Skeletal muscle cell (primary cell): ENCODE data around the gene VRK1.
"Not testable (repeated sequence)": the region's sequence is repeated elsewhere in the genome, so short reads cannot be mapped to it uniquely, and the experiment has no call there.

Source experiments
- DNase-seq: peaks from one replicate; pipeline ENCODE4 v3.0.0-alpha.2; 2010; ENCODE audit warnings: low read depth
- H3K4me3 ChIP-seq: 2 replicates; pipeline ENCODE4 v1.5.1; 2011; ENCODE audit warnings: low read depth, mild to moderate bottlenecking, control low read depth, low read length, moderate library complexity

VRK1 gene

GRCh38 chr14:96861568-96862310 lies 64.6 kb downstream of the VRK1 start:
- no peak overlapping the region for H3K4me3 ChIP-seq

DNA sequence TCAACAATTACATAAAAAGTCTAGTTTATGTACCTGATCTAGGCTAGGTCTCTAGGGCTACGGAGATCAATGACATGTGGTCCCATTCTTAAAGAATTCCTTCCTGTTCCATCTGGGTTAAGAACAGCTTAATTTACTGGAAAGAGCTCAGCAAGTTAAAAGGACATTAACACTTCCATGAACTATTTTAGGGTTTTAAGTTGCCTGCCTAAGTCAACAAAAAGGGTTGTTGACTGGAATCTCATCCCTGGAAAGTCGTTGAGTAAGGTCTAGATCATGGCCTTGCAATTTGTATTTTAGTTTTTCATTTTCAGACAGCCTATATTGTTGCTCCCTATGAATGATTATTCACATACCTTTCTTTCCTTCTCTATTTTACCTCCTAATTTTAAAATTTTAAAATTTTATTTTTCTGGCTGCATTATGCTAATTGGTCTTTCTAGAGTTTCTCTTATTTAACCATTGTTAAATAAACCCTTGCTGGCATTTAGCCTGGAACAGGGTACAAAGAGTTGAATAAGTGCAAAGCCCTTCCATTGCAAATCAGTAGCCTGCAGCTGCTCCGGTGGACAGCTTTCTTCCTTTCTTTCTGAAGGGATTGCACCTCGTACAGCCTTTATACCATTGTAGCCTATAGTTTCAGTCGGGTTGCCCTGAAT lies 66.3 kb downstream of the VRK1 start:
- no peak for DNase-seq
- H3K4me3 ChIP-seq: no peak overlapping the region

More at GRCh38 chr14:96861568-96862310, 64.6 kb downstream of the VRK1 start:
- no peak for DNase-seq

- no peak overlapping the region for H3K4me3 ChIP-seq
- no peak for DNase-seq
Measured at GRCh38 chr14:96863986-96864330, 66.8 kb downstream of the VRK1 start.

GRCh38 chr14:96867634-96868033 lies 70.5 kb downstream of the VRK1 start:
- DNase-seq: no peak

GRCh38 chr14:96874127-96874526 lies 76.9 kb downstream of the VRK1 start:
- no peak for DNase-seq
- no peak overlapping the region for H3K4me3 ChIP-seq

More at GRCh38 chr14:96867634-96868033, 70.5 kb downstream of the VRK1 start:
- H3K4me3 ChIP-seq: no peak overlapping the region

GRCh38 chr14:96876747-96877146 lies 79.6 kb downstream of the VRK1 start:
- no peak for DNase-seq

GRCh38 chr14:96881713-96882112 lies 84.5 kb downstream of the VRK1 start:
- H3K4me3 ChIP-seq: no peak overlapping the region
- no peak for DNase-seq

More at GRCh38 chr14:96876747-96877146, 79.6 kb downstream of the VRK1 start:
- H3K4me3 ChIP-seq: no peak overlapping the region

DNA sequence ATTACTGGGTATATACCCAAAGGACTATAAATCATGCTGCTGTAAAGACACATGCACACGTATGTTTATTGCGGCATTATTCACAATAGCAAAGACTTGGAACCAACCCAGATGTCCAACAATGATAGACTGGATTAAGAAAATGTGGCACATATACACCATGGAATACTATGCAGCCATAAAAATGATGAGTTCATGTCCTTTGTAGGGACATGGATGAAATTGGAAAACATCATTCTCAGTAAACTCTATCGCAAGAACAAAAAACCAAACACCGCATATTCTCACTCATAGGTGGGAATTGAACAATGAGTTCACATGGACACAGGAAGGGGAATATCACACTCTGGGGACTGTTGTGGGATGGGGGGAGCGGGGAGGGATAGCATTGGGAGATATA lies 86.8 kb downstream of the VRK1 start:
- DNase-seq, H3K4me3 ChIP-seq: not testable (repeated sequence)

DNA sequence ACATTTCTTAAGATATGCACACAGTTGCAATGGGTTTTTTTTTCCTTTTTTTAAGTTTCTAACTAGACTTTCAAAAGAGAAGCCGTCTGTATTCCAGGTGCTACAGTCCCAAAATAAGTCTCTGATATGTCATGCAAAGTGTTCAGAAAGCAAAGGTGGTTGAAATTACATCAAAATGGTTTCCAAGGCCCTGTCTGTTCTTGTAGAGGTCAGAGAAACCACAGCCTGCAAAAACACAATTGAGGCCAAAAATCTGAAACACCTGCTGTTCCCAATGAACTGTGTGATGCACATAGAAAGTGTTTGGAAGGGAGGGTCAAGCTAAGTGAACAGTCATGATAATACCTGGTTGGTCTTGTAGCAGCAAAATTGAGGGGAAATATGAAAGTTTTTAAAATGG lies 91.0 kb downstream of the VRK1 start:
- no peak for DNase-seq
- no peak overlapping the region for H3K4me3 ChIP-seq

GRCh38 chr14:96888593-96888992 lies 91.4 kb downstream of the VRK1 start:
- no peak for DNase-seq

DNA sequence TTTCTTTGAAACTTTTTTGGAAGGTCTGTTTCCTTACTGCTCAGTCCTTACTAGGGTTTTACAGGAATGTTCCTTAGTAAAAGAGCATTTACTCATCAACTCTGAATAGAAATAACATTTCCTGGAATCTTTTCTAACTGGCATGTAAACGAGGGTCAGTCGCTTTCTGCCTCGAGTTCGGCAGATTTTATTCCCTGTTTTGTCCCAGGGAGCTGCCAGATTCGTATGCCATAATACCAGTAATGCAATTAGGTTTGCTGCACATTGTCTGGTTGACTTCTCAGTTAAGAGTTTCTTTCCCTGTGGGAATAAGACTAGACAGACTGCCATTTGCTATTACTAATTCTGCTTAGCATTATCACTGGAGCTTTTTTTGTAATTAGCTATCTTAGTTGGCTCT lies 91.9 kb downstream of the VRK1 start:
- DNase-seq: no peak
- H3K4me3 ChIP-seq: no peak overlapping the region

More at GRCh38 chr14:96888593-96888992, 91.4 kb downstream of the VRK1 start:
- no peak overlapping the region for H3K4me3 ChIP-seq

GRCh38 chr14:96893966-96894622 lies 96.9 kb downstream of the VRK1 start:
- H3K4me3 ChIP-seq: no peak overlapping the region
- no peak for DNase-seq

GRCh38 chr14:96894966-96895365 lies 97.8 kb downstream of the VRK1 start:
- DNase-seq: no peak
- H3K4me3 ChIP-seq: no peak overlapping the region

- no peak for DNase-seq
- H3K4me3 ChIP-seq: no peak overlapping the region
Measured at GRCh38 chr14:96895658-96896271, 98.6 kb downstream of the VRK1 start.

GRCh38 chr14:96897184-96897583 lies 100.0 kb downstream of the VRK1 start:
- H3K4me3 ChIP-seq: no peak overlapping the region
- no peak for DNase-seq

DNA sequence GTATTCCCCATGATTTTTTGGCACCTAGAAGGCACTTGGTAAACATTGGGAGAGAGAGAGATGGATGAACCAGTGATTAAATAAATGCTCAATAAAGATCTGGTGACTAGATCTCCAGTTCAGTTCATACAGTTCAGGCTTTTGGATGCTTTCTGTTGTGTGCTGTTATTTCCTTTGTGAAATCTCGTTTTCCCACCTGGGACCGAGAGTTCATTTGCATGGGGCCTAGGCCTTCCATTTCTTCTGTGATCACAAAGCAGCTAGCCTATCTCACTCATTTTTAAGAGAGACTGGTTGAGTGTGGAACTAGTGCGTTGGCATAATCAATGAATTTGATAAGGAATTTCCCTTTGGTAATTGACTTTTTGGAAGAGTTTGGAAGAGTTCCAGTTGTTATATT lies 104.0 kb downstream of the VRK1 start:
- no peak overlapping the region for H3K4me3 ChIP-seq
- no peak for DNase-seq

- no peak overlapping the region for H3K4me3 ChIP-seq
- no peak for DNase-seq
Measured at GRCh38 chr14:96902004-96902403, 104.8 kb downstream of the VRK1 start.

DNA sequence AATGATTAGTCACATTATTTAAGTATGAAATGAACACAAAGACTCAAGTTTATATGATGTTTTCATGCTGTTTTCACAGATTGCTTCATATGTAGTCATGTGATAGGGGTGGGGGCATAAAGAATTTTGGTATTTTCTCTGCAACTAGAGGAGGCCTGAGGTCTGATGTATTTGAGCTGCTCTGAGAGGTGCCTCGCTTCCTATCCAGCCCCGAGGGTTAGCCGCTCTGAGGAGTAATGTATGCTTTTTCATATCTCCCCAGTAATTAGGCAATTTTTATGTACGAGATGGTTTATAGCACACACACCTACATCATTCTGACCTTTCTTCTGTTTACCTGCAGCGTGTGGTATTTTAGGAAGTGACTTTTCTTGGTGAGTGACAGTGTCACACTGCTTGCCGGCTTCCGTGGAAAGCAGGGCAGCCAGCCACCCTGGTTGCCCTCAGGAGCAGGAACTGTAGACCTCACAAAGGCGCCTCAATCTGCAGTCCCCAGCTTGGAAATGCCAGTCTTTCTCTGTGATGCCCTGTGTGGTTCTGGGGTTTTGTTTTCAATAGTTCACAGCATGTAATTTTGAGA lies 106.4 kb downstream of the VRK1 start:
- H3K4me3 ChIP-seq: no peak overlapping the region
- no peak for DNase-seq

DNA sequence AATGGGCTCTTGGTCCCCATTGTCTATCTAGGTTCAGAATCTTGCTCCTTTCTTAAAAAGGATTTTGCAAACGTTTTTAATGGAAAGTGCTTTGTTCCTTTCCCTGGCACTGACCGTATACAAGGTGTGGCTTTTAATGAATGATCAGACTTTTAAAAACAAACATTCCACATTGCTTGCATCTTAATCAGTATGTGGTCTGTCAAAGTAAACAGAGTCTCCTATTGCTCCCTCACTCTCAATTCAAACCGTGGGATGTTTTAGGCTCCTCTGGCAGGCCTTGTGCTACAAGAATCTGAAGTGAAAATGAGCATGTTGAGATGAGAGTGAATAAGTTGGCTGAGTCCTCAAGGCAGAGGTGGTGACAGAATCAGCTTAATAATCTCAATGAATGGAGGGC lies 107.0 kb downstream of the VRK1 start:
- H3K4me3 ChIP-seq: no peak overlapping the region
- DNase-seq: no peak

DNA sequence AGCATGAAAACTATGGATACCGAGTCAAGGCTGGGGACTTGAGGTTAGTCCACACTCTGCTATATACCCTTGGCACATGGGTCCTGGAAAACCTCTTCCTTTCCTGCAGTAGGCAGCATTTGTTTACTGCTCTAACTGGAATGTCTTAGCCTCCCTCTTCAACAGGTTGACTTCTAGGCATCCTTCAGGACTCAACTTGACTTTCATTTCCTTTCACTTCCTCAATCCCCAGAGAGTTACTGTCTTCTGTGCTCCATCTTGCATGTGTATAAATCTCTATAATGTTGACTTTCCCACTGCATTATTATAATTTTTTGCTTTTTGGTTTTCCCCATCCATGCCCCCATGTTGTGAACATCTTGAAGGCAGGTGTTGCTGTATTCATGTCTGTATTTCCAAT lies 107.9 kb downstream of the VRK1 start:
- no peak overlapping the region for H3K4me3 ChIP-seq
- no peak for DNase-seq
